Glutamatergic neuron (in vitro differentiated cells): Measurements from ENCODE around the gene DNMT1. TPM values are rescaled to one million over a fixed set of nuclear protein-coding genes. Genes with fewer than 3 reads are reported as not detected.

Experiments used
- DNase-seq: peaks from one replicate; pipeline ENCODE4 v3.0.0; 2022
- H3K27ac Mint-ChIP-seq: one replicate; pipeline ENCODE4 v1.8.0; 2020; ENCODE audit warnings: mild to moderate bottlenecking, mixed read lengths, inconsistent platforms; ENCODE audit not compliant: unreplicated experiment
- H3K27me3 Mint-ChIP-seq: one replicate; pipeline ENCODE4 v1.8.0; 2020; ENCODE audit warnings: mild to moderate bottlenecking, moderate library complexity, mixed read lengths, inconsistent platforms; ENCODE audit not compliant: unreplicated experiment
- H3K36me3 Mint-ChIP-seq: one replicate; pipeline ENCODE4 v1.8.0; 2020; ENCODE audit warnings: mild to moderate bottlenecking, mixed read lengths, inconsistent platforms; ENCODE audit not compliant: unreplicated experiment
- H3K4me1 Mint-ChIP-seq: one replicate; pipeline ENCODE4 v1.8.0; 2020; ENCODE audit warnings: mild to moderate bottlenecking, low read depth, mixed read lengths, inconsistent platforms; ENCODE audit not compliant: unreplicated experiment
- H3K4me3 Mint-ChIP-seq: one replicate; pipeline ENCODE4 v1.8.0; 2020; ENCODE audit warnings: mild to moderate bottlenecking, mixed read lengths, inconsistent platforms; ENCODE audit not compliant: unreplicated experiment
- H3K9me3 Mint-ChIP-seq: one replicate; pipeline ENCODE4 v1.8.0; 2020; ENCODE audit warnings: mild to moderate bottlenecking, moderate library complexity, mixed read lengths, inconsistent platforms; ENCODE audit not compliant: unreplicated experiment
- CTCF ChIP-seq: fragments of 200-600 bp; sonication (generic); IDR thresholded peaks from one replicate; pipeline ENCODE4 v1.5.0; 2021; ENCODE audit not compliant: partially characterized antibody, unreplicated experiment
- total RNA-seq: library from RNA; stranded (reverse); fragmentation: NEBNext Ultra II Directional; extraction: Animal tissue kit (Norgen Biotek cat#: 25700); gene quantifications from one replicate; pipeline ENCODE4 v1.2.1, GENCODE V29; 2021; ENCODE audit not compliant: unreplicated experiment

The DNMT1 gene
- total RNA-seq, 1 donor from 2014 or later = 129 TPM

- Mint-ChIP-seq H3K36me3 (peaks cover 6% of the 10 kb centered on the region), H3K9me3 (peaks cover 3% of the 10 kb centered on the region), H3K4me1 (peaks cover 2% of the 10 kb centered on the region), H3K27me3 (peaks cover 7% of the 10 kb centered on the region), H3K4me3 (no peak overlapping the region), H3K27ac (no peak overlapping the region)
- DNase-seq = peak; percentile 50
- no peak for TF ChIP-seq CTCF
Observed at GRCh38 chr19:10133596-10133995, 61.2 kb downstream of the DNMT1 start.

GRCh38 chr19:10132905-10133304, 61.8 kb downstream of the DNMT1 start:
- TF ChIP-seq CTCF = no peak
- DNase-seq = no peak
- Mint-ChIP-seq H3K27ac (no peak overlapping the region), H3K4me1 (peaks cover 2% of the 10 kb centered on the region), H3K4me3 (no peak overlapping the region), H3K27me3 (peaks cover 5% of the 10 kb centered on the region), H3K9me3 (peaks cover 2% of the 10 kb centered on the region), H3K36me3 (peaks cover 6% of the 10 kb centered on the region)

GRCh38 chr19:10126213-10126639, 68.5 kb downstream of the DNMT1 start:
- no peaks in the 10 kb centered on the region for H3K4me1 Mint-ChIP-seq
- H3K27ac Mint-ChIP-seq = no peak overlapping the region
- no peak for TF ChIP-seq CTCF
- no peaks in the 10 kb centered on the region for H3K36me3 Mint-ChIP-seq
- H3K9me3 Mint-ChIP-seq = peaks cover 2% of the 10 kb centered on the region
- no peak for DNase-seq
- peaks cover 2% of the 10 kb centered on the region for H3K27me3 Mint-ChIP-seq
- no peak overlapping the region for H3K4me3 Mint-ChIP-seq

- H3K36me3 Mint-ChIP-seq = no peaks in the 10 kb centered on the region
- H3K27me3 Mint-ChIP-seq = peaks cover 2% of the 10 kb centered on the region
- H3K27ac Mint-ChIP-seq = no peak overlapping the region
- no peak overlapping the region for H3K4me3 Mint-ChIP-seq
- peaks cover 3% of the 10 kb centered on the region for H3K9me3 Mint-ChIP-seq
- TF ChIP-seq CTCF = no peak
- DNase-seq = no peak
- no peaks in the 10 kb centered on the region for H3K4me1 Mint-ChIP-seq
Observed at GRCh38 chr19:10124429-10124828, 70.3 kb downstream of the DNMT1 start.

GRCh38 chr19:10122045-10122444, 72.7 kb downstream of the DNMT1 start:
- Mint-ChIP-seq H3K4me3 (no peak overlapping the region), H3K9me3 (peaks cover 3% of the 10 kb centered on the region), H3K27ac (no peak overlapping the region), H3K4me1 (peaks cover 3% of the 10 kb centered on the region), H3K36me3 (no peaks in the 10 kb centered on the region), H3K27me3 (peaks cover 2% of the 10 kb centered on the region)
- TF ChIP-seq CTCF = no peak
- DNase-seq = no peak
